ENCODE data around the gene OLR1. TPM values are rescaled to one million over a fixed set of nuclear protein-coding genes. Genes with fewer than 3 reads are reported as not detected.

The OLR1 gene
- total and polyA plus RNA-seq, 2 donors: 0.52 to 1.1 TPM

- 69% methylated on average over 3 of the region's 3 CpGs for WGBS
These were observed 12.7 kb downstream of the OLR1 start for GRCh38 chr12:10159280-10159679.

GRCh38 chr12:10158406-10158805 is 13.5 kb downstream of the OLR1 start:
- no peak for DNase-seq (ENCODE audit: low read depth in 6 of 9, low spot score in 9 of 9)
- Histone ChIP-seq H3K27ac (ENCODE audit: low read depth in 1 of 2, low read length in 1 of 2) (no peak overlapping the region), H3K4me3 (ENCODE audit: low read length in 2 of 2) (no peak overlapping the region), H3K27me3 (ENCODE audit: control insufficient read depth in 2 of 2, insufficient read depth in 1 of 2, low read length in 1 of 2) (peaks cover 0 to 7% of the 10 kb centered on the region in 2 donors), H3K4me1 (ENCODE audit: control insufficient read depth in 2 of 2, insufficient read depth in 2 of 2, low read length in 2 of 2) (peaks cover 0 to 6% of the 10 kb centered on the region in 2 donors), H3K9me3 (ENCODE audit: control insufficient read depth in 2 of 2, insufficient read depth in 1 of 2, low read length in 1 of 2) (peaks cover 0 to 6% of the 10 kb centered on the region in 2 donors), H3K36me3 (ENCODE audit: control insufficient read depth in 2 of 2, insufficient read depth in 2 of 2, low read length in 1 of 2) (no peaks in the 10 kb centered on the region)
- WGBS: 96% methylated on average over 2 of the region's 2 CpGs

More at GRCh38 chr12:10159280-10159679, 12.7 kb downstream of the OLR1 start:
- Histone ChIP-seq H3K27ac (ENCODE audit: low read depth in 1 of 2, low read length in 1 of 2) (no peak overlapping the region), H3K27me3 (ENCODE audit: control insufficient read depth in 2 of 2, insufficient read depth in 1 of 2, low read length in 1 of 2) (no peaks in the 10 kb centered on the region), H3K9me3 (ENCODE audit: control insufficient read depth in 2 of 2, insufficient read depth in 1 of 2, low read length in 1 of 2) (no peaks in the 10 kb centered on the region), H3K4me1 (ENCODE audit: control insufficient read depth in 2 of 2, insufficient read depth in 2 of 2, low read length in 2 of 2) (no peaks in the 10 kb centered on the region), H3K4me3 (ENCODE audit: low read length in 2 of 2) (no peak overlapping the region), H3K36me3 (ENCODE audit: control insufficient read depth in 2 of 2, insufficient read depth in 2 of 2, low read length in 1 of 2) (no peaks in the 10 kb centered on the region)
- no peak for DNase-seq (ENCODE audit: low read depth in 6 of 9, low spot score in 9 of 9)

DNA sequence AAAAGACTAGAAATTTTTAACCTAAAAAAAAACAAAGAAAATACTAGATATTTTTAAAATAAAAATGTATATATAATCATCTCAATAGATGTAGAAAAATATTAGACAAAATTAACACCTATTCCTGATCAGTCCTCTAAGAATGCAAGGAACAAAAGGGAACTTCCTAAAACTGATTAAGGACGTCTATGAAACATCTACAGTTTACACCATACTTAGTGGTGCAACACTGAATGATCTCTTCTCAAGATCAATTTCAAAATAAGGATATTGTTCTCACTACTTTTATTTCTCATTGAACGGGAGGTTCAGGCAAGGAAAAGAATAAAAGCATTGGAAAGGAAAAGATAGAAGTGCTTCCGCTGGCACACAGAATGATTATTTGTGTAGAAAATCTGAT is 16.0 kb downstream of the OLR1 start:
- peaks cover 0 to 6% of the 10 kb centered on the region in 2 donors for H3K4me1 ChIP-seq (ENCODE audit: control insufficient read depth in 2 of 2, insufficient read depth in 2 of 2, low read length in 2 of 2)
- 93% methylated on average over 3 of the region's 3 CpGs for WGBS
- peaks cover 0 to 7% of the 10 kb centered on the region in 2 donors for H3K27me3 ChIP-seq (ENCODE audit: control insufficient read depth in 2 of 2, insufficient read depth in 1 of 2, low read length in 1 of 2)
- no peak overlapping the region for H3K4me3 ChIP-seq (ENCODE audit: low read length in 2 of 2)
- H3K9me3 ChIP-seq (ENCODE audit: control insufficient read depth in 2 of 2, insufficient read depth in 1 of 2, low read length in 1 of 2): peaks cover 0 to 6% of the 10 kb centered on the region in 2 donors
- no peaks in the 10 kb centered on the region for H3K36me3 ChIP-seq (ENCODE audit: control insufficient read depth in 2 of 2, insufficient read depth in 2 of 2, low read length in 1 of 2)
- no peak overlapping the region for H3K27ac ChIP-seq (ENCODE audit: low read depth in 1 of 2, low read length in 1 of 2)
- DNase-seq (ENCODE audit: low read depth in 6 of 9, low spot score in 9 of 9): no peak

DNA sequence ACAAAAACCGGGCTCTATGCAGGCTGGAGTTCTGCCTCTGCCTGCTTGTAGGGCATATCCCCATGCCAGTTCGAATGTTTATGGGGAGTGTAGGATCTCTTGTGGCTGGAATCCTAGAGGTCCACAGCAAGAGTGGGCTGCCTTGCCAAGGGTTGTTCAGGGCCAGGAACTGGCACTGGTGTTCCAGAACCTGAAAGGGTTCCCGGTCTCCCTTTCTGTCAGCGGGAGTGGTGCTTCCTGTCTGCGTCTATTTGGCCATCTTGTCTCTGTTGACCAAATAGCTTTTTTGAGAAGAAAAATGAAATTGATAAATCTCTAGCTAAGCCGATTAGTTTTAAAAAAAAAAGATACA is 17.8 kb downstream of the OLR1 start:
- no peak overlapping the region for H3K27ac ChIP-seq (ENCODE audit: low read depth in 1 of 2, low read length in 1 of 2)
- H3K9me3 ChIP-seq (ENCODE audit: control insufficient read depth in 2 of 2, insufficient read depth in 1 of 2, low read length in 1 of 2): peaks cover 0 to 6% of the 10 kb centered on the region in 2 donors
- peak in 1 of 9 donors; percentile 4 for DNase-seq (ENCODE audit: low read depth in 6 of 9, low spot score in 9 of 9)
- H3K4me1 ChIP-seq (ENCODE audit: control insufficient read depth in 2 of 2, insufficient read depth in 2 of 2, low read length in 2 of 2): peaks cover 0 to 6% of the 10 kb centered on the region in 2 donors
- H3K36me3 ChIP-seq (ENCODE audit: control insufficient read depth in 2 of 2, insufficient read depth in 2 of 2, low read length in 1 of 2): no peaks in the 10 kb centered on the region
- H3K27me3 ChIP-seq (ENCODE audit: control insufficient read depth in 2 of 2, insufficient read depth in 1 of 2, low read length in 1 of 2): peaks cover 0 to 7% of the 10 kb centered on the region in 2 donors
- 61% methylated on average over 6 of the region's 6 CpGs for WGBS
- peak overlapping the region; percentile 71 to 74 for H3K4me3 ChIP-seq (ENCODE audit: low read length in 2 of 2)

GRCh38 chr12:10153271-10154144 is 18.4 kb downstream of the OLR1 start:
- 3% methylated on average over 46 of the region's 46 CpGs for WGBS
- H3K27ac ChIP-seq (ENCODE audit: low read depth in 1 of 2, low read length in 1 of 2): peak overlapping the region; percentile 6 to 77
- peak in 8 of 9 donors; percentile 34 to 80 (median 56) for DNase-seq (ENCODE audit: low read depth in 6 of 9, low spot score in 9 of 9)

DNA sequence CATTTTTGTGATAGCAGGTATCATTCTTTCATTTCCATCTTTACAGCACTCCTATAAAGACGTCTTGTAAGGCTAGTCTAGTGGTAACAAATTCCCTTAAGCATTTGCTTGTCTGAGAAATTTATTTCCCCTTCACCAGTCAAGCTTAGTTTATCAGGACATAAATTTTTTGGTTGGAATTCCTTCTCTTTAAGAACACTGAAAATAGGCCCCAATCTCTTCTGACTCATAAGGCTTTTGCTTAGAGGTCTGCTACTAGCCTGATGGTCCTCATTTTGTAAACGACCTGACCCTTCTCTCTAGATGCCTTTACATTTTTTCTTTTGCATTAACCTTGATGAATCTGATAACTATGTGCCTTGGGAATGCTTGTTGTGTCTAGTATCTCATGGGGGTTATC is 20.3 kb downstream of the OLR1 start:
- 93% methylated on average over 2 of the region's 2 CpGs for WGBS
- H3K27ac ChIP-seq (ENCODE audit: low read depth in 1 of 2, low read length in 1 of 2): no peak overlapping the region
- H3K9me3 ChIP-seq (ENCODE audit: control insufficient read depth in 2 of 2, insufficient read depth in 1 of 2, low read length in 1 of 2): peaks cover 0 to 6% of the 10 kb centered on the region in 2 donors
- no peak for DNase-seq (ENCODE audit: low read depth in 6 of 9, low spot score in 9 of 9)
- no peak overlapping the region for H3K4me3 ChIP-seq (ENCODE audit: low read length in 2 of 2)
- peaks cover 0 to 6% of the 10 kb centered on the region in 2 donors for H3K4me1 ChIP-seq (ENCODE audit: control insufficient read depth in 2 of 2, insufficient read depth in 2 of 2, low read length in 2 of 2)
- H3K27me3 ChIP-seq (ENCODE audit: control insufficient read depth in 2 of 2, insufficient read depth in 1 of 2, low read length in 1 of 2): peaks cover 0 to 7% of the 10 kb centered on the region in 2 donors
- H3K36me3 ChIP-seq (ENCODE audit: control insufficient read depth in 2 of 2, insufficient read depth in 2 of 2, low read length in 1 of 2): no peaks in the 10 kb centered on the region

More at GRCh38 chr12:10153271-10154144, 18.4 kb downstream of the OLR1 start:
- Histone ChIP-seq H3K27me3 (ENCODE audit: control insufficient read depth in 2 of 2, insufficient read depth in 1 of 2, low read length in 1 of 2) (peaks cover 0 to 7% of the 10 kb centered on the region in 2 donors), H3K4me1 (ENCODE audit: control insufficient read depth in 2 of 2, insufficient read depth in 2 of 2, low read length in 2 of 2) (peaks cover 0 to 6% of the 10 kb centered on the region in 2 donors), H3K4me3 (ENCODE audit: low read length in 2 of 2) (peak overlapping the region; percentile 71 to 74), H3K36me3 (ENCODE audit: control insufficient read depth in 2 of 2, insufficient read depth in 2 of 2, low read length in 1 of 2) (no peaks in the 10 kb centered on the region), H3K9me3 (ENCODE audit: control insufficient read depth in 2 of 2, insufficient read depth in 1 of 2, low read length in 1 of 2) (peaks cover 0 to 6% of the 10 kb centered on the region in 2 donors)

DNA sequence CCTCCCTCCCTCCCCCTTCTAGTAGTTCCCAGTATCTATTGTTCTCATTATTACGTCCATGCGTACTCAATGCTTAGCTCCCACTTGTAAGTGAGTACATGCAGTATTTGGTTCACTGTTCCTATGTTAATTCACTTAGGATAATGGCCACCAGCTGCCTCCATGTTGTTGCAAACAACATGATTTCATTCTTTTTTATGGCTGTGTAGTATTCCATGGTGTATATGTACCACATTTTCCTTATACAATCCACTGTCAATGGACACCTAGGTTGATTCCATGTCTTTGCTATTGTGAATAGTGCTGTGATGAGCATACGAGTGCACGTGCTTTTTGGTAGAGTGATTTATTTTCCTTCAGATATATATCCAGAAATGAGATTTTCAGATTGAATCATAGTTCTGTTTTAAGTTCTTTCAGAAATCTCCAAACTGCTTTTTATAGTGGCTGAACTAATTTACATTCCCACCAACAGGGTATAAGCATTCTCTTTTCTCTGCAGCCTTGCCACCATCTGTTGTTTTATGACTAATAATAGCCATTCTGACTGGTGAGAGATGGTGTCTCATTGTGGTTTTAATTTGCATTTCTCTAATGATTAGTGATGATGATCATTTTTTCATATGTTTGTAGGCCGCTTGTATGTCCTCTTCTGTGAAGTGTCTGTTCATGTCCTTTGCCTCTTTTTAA is 24.1 kb downstream of the OLR1 start:
- no peak for DNase-seq (ENCODE audit: low read depth in 6 of 9, low spot score in 9 of 9)
- WGBS: 97% methylated on average over 5 of the region's 5 CpGs
- H3K27ac ChIP-seq (ENCODE audit: low read depth in 1 of 2, low read length in 1 of 2): no peak overlapping the region
- no peaks in the 10 kb centered on the region for H3K36me3 ChIP-seq (ENCODE audit: control insufficient read depth in 2 of 2, insufficient read depth in 2 of 2, low read length in 1 of 2)
- H3K4me1 ChIP-seq (ENCODE audit: control insufficient read depth in 2 of 2, insufficient read depth in 2 of 2, low read length in 2 of 2): no peaks in the 10 kb centered on the region
- no peak overlapping the region for H3K4me3 ChIP-seq (ENCODE audit: low read length in 2 of 2)
- no peaks in the 10 kb centered on the region for H3K9me3 ChIP-seq (ENCODE audit: control insufficient read depth in 2 of 2, insufficient read depth in 1 of 2, low read length in 1 of 2)
- H3K27me3 ChIP-seq (ENCODE audit: control insufficient read depth in 2 of 2, insufficient read depth in 1 of 2, low read length in 1 of 2): no peaks in the 10 kb centered on the region

GRCh38 chr12:10142976-10143589 is 28.8 kb downstream of the OLR1 start:
- Histone ChIP-seq H3K4me3 (ENCODE audit: low read length in 2 of 2) (no peak overlapping the region), H3K9me3 (ENCODE audit: control insufficient read depth in 2 of 2, insufficient read depth in 1 of 2, low read length in 1 of 2) (no peaks in the 10 kb centered on the region), H3K4me1 (ENCODE audit: control insufficient read depth in 2 of 2, insufficient read depth in 2 of 2, low read length in 2 of 2) (no peaks in the 10 kb centered on the region), H3K27ac (ENCODE audit: low read depth in 1 of 2, low read length in 1 of 2) (no peak overlapping the region), H3K27me3 (ENCODE audit: control insufficient read depth in 2 of 2, insufficient read depth in 1 of 2, low read length in 1 of 2) (no peaks in the 10 kb centered on the region), H3K36me3 (ENCODE audit: control insufficient read depth in 2 of 2, insufficient read depth in 2 of 2, low read length in 1 of 2) (no peaks in the 10 kb centered on the region)
- no peak for DNase-seq (ENCODE audit: low read depth in 6 of 9, low spot score in 9 of 9)
- WGBS: 52% methylated on average over 1 of the region's 1 CpG

GRCh38 chr12:10140001-10140400 is 31.9 kb downstream of the OLR1 start:
- H3K36me3 ChIP-seq (ENCODE audit: control insufficient read depth in 2 of 2, insufficient read depth in 2 of 2, low read length in 1 of 2): no peaks in the 10 kb centered on the region
- 10% methylated on average over 2 of the region's 2 CpGs for WGBS
- peak in 8 of 9 donors; percentile 18 to 74 (median 48) for DNase-seq (ENCODE audit: low read depth in 6 of 9, low spot score in 9 of 9)

More at GRCh38 chr12:10140001-10140400, 31.9 kb downstream of the OLR1 start:
- Histone ChIP-seq H3K4me3 (ENCODE audit: low read length in 2 of 2) (no peak overlapping the region), H3K4me1 (ENCODE audit: control insufficient read depth in 2 of 2, insufficient read depth in 2 of 2, low read length in 2 of 2) (no peaks in the 10 kb centered on the region), H3K27me3 (ENCODE audit: control insufficient read depth in 2 of 2, insufficient read depth in 1 of 2, low read length in 1 of 2) (no peaks in the 10 kb centered on the region), H3K9me3 (ENCODE audit: control insufficient read depth in 2 of 2, insufficient read depth in 1 of 2, low read length in 1 of 2) (no peaks in the 10 kb centered on the region), H3K27ac (ENCODE audit: low read depth in 1 of 2, low read length in 1 of 2) (no peak overlapping the region)
